Activated CD8-positive, alpha-beta memory T cell treated with anti-CD3 and anti-CD28 coated beads, Interleukin-2, amount 10 ng/mL, durations not matched to agents 7 days and 5 days (primary cell): ENCODE data around the gene CHST9. TPM values are rescaled to one million over a fixed set of nuclear protein-coding genes. Genes with fewer than 3 reads are reported as not detected.

Experiments used
- ATAC-seq: fragments of 150-1000 bp; cut with Tn5 transposase; one replicate; pipeline ENCODE4 v1.10.0; 2021; ENCODE audit warnings: moderate library complexity
- CTCF ChIA-PET: fragments of 350-600 bp; sonication (Branson Sonifier 250); formaldehyde crosslinking; loops from one replicate; lab custom pipeline; 2021; ENCODE audit warnings: antibody characterized with exemption; lab: Charles Lee
- DNase-seq: peaks from one replicate; pipeline ENCODE4 v3.0.0-alpha.2; 2020
- H3K27ac Mint-ChIP-seq: one replicate; pipeline ENCODE4 v1.8.0; 2021; ENCODE audit warnings: mild to moderate bottlenecking, mixed read lengths
- H3K27me3 Mint-ChIP-seq: one replicate; pipeline ENCODE4 v1.8.0; 2021; ENCODE audit warnings: mixed read lengths
- H3K36me3 Mint-ChIP-seq: one replicate; pipeline ENCODE4 v1.8.0; 2021; ENCODE audit warnings: mild to moderate bottlenecking, mixed read lengths
- H3K4me1 Mint-ChIP-seq: one replicate; pipeline ENCODE4 v1.8.0; 2021; ENCODE audit warnings: mixed read lengths
- H3K4me3 Mint-ChIP-seq: one replicate; pipeline ENCODE4 v1.8.0; 2021; ENCODE audit warnings: mild to moderate bottlenecking, moderate library complexity, mixed read lengths
- H3K9me3 Mint-ChIP-seq: one replicate; pipeline ENCODE4 v1.8.0; 2022; ENCODE audit warnings: low read depth, mixed read lengths
- total RNA-seq, 2 experiments: library from RNA; stranded (reverse); gene quantifications; one replicate each; pipeline ENCODE4 v1.2.3, GENCODE V29; 2021

CHST9 gene
- total RNA-seq, 2 experiments from 2014 or later, result not detected

- CTCF ChIA-PET, result no interaction called here
- ATAC-seq (no peak), DNase-seq (no peak)
- peaks cover 5% of the 10 kb centered on the region for H3K9me3 Mint-ChIP-seq
- H3K27me3 Mint-ChIP-seq, result no peaks in the 10 kb centered on the region
- H3K4me3 Mint-ChIP-seq, result no peak overlapping the region
- no peaks in the 10 kb centered on the region for H3K4me1 Mint-ChIP-seq
- no peaks in the 10 kb centered on the region for H3K36me3 Mint-ChIP-seq
- no peak overlapping the region for H3K27ac Mint-ChIP-seq
Observed at GRCh38 chr18:26919627-26920026, 265.5 kb downstream of the CHST9 start.

DNA sequence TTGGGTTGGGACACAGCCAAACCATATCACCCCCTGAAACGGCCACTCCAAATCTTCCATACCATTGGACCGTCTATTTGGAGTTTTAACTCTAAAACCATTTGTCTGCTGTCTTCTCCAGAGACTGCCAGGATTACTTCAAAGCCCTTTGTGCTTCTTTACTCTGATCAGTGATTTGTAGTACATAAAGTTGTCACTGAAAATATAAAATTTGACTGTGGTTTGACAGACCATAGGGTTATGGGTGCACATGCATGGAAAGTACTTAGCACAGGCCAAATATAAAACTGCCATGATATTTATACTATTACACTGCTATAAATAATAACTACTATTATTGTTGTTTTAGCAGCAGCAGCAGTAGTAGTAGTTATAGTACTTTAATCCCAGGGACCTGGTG, 265.9 kb downstream of the CHST9 start:
- Mint-ChIP-seq H3K27me3 (no peaks in the 10 kb centered on the region), H3K9me3 (peaks cover 5% of the 10 kb centered on the region), H3K27ac (no peak overlapping the region), H3K4me1 (no peaks in the 10 kb centered on the region), H3K36me3 (no peaks in the 10 kb centered on the region), H3K4me3 (no peak overlapping the region)
- DNase-seq, result no peak
- CTCF ChIA-PET, result no interaction called here
- ATAC-seq, result no peak

- CTCF ChIA-PET, result no interaction called here
- Mint-ChIP-seq H3K4me1 (no peaks in the 10 kb centered on the region), H3K4me3 (no peak overlapping the region), H3K36me3 (no peaks in the 10 kb centered on the region), H3K27me3 (no peaks in the 10 kb centered on the region), H3K27ac (no peak overlapping the region), H3K9me3 (no peaks in the 10 kb centered on the region)
- DNase-seq (no peak), ATAC-seq (no peak)
Observed at GRCh38 chr18:26911840-26912239, 273.3 kb downstream of the CHST9 start.

DNA sequence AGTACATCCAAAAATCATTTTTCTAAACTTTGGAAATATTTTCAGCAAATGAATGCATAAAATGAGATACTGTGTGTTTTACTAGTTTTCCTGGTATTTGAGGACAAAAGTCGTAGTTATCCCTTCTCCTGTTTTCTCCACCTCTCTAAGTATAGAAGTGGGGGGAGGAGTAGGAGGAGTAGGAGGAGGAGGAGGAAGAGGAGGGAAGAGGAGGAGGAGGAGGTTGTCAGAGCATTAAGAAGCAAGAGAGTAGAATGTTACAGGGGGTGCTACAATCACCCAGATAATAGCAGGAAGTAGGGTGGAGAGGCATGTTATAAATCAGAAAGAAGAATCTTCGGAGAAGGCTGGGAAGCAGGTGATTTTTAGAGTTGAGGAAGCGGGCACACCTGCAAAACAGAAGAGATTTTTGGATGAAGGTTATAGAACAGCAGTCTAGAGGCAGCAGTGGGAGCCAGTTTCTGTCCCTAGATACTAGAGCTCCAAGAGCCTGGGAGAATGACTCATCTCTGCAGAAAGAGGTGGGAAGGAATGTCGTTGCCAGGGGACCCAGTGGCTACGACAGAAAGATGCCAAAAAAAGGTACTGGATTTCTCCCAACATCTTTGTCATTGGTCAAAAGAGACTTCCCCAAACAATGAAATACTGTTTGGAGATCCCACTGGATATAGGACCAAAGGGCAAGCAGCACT, 275.4 kb downstream of the CHST9 start:
- Mint-ChIP-seq H3K4me3 (no peak overlapping the region), H3K4me1 (no peaks in the 10 kb centered on the region), H3K27me3 (no peaks in the 10 kb centered on the region), H3K27ac (no peak overlapping the region), H3K9me3 (peaks cover 2% of the 10 kb centered on the region), H3K36me3 (no peaks in the 10 kb centered on the region)
- CTCF ChIA-PET, result no interaction called here
- no peak for DNase-seq
- no peak for ATAC-seq

DNA sequence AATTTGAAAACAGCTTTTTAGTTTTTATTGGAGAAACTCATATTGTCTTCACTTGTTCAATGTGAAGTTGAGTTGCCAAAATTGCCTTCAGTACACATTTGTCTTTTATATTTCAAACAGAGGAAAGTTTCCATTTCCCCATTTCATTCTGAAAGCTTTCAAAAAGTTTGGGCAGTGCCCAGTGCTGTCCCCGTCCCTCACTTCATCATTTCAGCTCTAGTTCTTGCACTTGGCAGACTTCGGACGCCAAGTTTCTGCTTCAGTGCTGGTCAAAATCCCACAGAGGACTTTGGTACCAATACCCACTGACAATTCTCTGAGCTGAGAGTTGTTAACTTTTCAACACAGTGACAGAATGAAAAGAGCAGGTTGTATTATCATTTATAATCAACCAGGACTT, 276.2 kb downstream of the CHST9 start:
- no peak for DNase-seq
- ATAC-seq, result no peak
- H3K27me3 Mint-ChIP-seq, result no peaks in the 10 kb centered on the region
- no peak overlapping the region for H3K4me3 Mint-ChIP-seq
- H3K36me3 Mint-ChIP-seq, result no peaks in the 10 kb centered on the region
- H3K9me3 Mint-ChIP-seq, result peaks cover 5% of the 10 kb centered on the region
- H3K4me1 Mint-ChIP-seq, result no peaks in the 10 kb centered on the region
- H3K27ac Mint-ChIP-seq, result no peak overlapping the region
- CTCF ChIA-PET, result no interaction called here

DNA sequence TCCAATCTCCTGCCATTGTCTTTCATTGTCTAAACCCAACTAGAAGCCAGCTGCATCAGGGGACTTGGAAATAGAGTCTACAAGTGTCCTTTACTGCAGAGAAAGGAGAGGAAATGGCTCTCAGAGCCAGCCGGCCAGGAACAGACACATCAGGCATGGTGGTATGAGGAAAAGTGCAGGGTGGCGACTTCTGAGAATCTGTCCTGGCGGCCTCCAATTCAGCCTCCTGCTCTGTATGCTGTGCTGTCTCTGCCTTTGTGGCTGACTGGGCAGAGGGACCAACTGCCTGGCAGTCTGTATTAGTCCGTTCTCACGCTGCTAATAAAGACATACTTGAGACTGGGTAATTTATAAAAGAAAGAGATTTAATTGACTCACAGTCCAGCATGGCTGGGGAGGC, 282.8 kb downstream of the CHST9 start:
- H3K4me1 Mint-ChIP-seq, result no peaks in the 10 kb centered on the region
- no peaks in the 10 kb centered on the region for H3K36me3 Mint-ChIP-seq
- H3K9me3 Mint-ChIP-seq, result peaks cover 16% of the 10 kb centered on the region
- DNase-seq, result no peak
- no peaks in the 10 kb centered on the region for H3K27me3 Mint-ChIP-seq
- CTCF ChIA-PET, result no interaction called here
- no peak for ATAC-seq
- H3K4me3 Mint-ChIP-seq, result no peak overlapping the region
- H3K27ac Mint-ChIP-seq, result no peak overlapping the region

GRCh38 chr18:26901020-26901419, 284.1 kb downstream of the CHST9 start:
- Mint-ChIP-seq H3K9me3 (peaks cover 16% of the 10 kb centered on the region), H3K4me1 (no peaks in the 10 kb centered on the region), H3K36me3 (no peaks in the 10 kb centered on the region), H3K27me3 (no peaks in the 10 kb centered on the region), H3K27ac (no peak overlapping the region), H3K4me3 (no peak overlapping the region)
- CTCF ChIA-PET, result no interaction called here
- no peak for DNase-seq
- no peak for ATAC-seq

DNA sequence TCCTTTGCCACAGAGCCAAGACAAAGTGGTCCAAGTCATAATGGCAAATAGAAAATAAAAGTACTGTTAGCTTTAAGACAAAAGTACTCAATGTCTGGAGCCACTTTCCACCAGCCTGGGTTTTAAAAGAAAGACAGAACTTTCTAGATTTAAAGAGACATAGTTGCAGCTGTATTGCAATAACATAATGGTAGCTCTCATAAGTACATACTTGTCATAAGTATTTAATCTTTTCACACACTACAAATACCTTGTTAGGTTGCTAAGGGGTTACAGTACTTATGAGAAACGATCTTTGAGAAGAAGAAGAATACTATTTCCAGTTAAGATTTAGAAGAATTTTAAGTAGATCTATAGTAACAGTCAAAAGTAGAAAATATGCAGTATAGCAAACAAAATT, 290.7 kb downstream of the CHST9 start:
- Mint-ChIP-seq H3K27me3 (no peaks in the 10 kb centered on the region), H3K4me3 (no peak overlapping the region), H3K4me1 (no peaks in the 10 kb centered on the region), H3K36me3 (no peaks in the 10 kb centered on the region), H3K9me3 (peaks cover 2% of the 10 kb centered on the region), H3K27ac (no peak overlapping the region)
- ATAC-seq, result no peak
- CTCF ChIA-PET, result no interaction called here
- no peak for DNase-seq

GRCh38 chr18:26893996-26894395, 291.1 kb downstream of the CHST9 start:
- ATAC-seq (no peak), DNase-seq (no peak)
- Mint-ChIP-seq H3K4me3 (no peak overlapping the region), H3K9me3 (peaks cover 2% of the 10 kb centered on the region), H3K27ac (no peak overlapping the region), H3K36me3 (no peaks in the 10 kb centered on the region), H3K27me3 (no peaks in the 10 kb centered on the region), H3K4me1 (no peaks in the 10 kb centered on the region)
- CTCF ChIA-PET, result no interaction called here

GRCh38 chr18:26888259-26888658, 296.8 kb downstream of the CHST9 start:
- DNase-seq (no peak), ATAC-seq (no peak)
- Mint-ChIP-seq H3K9me3 (peaks cover 2% of the 10 kb centered on the region), H3K27me3 (no peaks in the 10 kb centered on the region), H3K4me1 (no peaks in the 10 kb centered on the region), H3K27ac (no peak overlapping the region), H3K4me3 (no peak overlapping the region), H3K36me3 (no peaks in the 10 kb centered on the region)
- CTCF ChIA-PET, result no interaction called here

- ATAC-seq (no peak), DNase-seq (no peak)
- no peaks in the 10 kb centered on the region for H3K36me3 Mint-ChIP-seq
- CTCF ChIA-PET, result no interaction called here
- H3K27ac Mint-ChIP-seq, result no peak overlapping the region
- H3K27me3 Mint-ChIP-seq, result no peaks in the 10 kb centered on the region
- no peaks in the 10 kb centered on the region for H3K9me3 Mint-ChIP-seq
- no peak overlapping the region for H3K4me3 Mint-ChIP-seq
- H3K4me1 Mint-ChIP-seq, result no peaks in the 10 kb centered on the region
Observed at GRCh38 chr18:26875040-26875654, 310.0 kb downstream of the CHST9 start.

- no peak overlapping the region for H3K4me3 Mint-ChIP-seq
- CTCF ChIA-PET, result no interaction called here
- no peak overlapping the region for H3K27ac Mint-ChIP-seq
- ATAC-seq, result no peak
- no peak for DNase-seq
- H3K9me3 Mint-ChIP-seq, result no peaks in the 10 kb centered on the region
- no peaks in the 10 kb centered on the region for H3K4me1 Mint-ChIP-seq
- no peaks in the 10 kb centered on the region for H3K36me3 Mint-ChIP-seq
- no peaks in the 10 kb centered on the region for H3K27me3 Mint-ChIP-seq
Observed at GRCh38 chr18:26874283-26874682, 310.8 kb downstream of the CHST9 start.

DNA sequence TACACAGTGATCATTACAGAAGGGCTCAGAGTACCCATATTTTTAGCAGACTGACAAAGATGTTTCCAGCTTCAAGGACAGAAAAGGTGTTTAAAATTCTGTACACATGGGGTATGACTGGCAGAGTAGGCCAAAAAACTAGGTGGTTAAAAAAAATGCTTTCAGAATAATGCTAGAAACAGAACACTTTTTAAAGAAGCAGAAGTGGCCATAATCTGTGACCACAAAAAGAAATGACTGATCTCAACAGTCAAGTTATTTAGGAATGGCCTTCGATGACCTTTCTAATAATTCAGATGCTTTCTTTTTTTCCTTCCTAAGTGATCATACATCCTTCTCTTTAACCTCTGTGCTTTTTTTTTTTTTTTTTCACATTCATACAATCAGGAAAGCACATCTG, 315.5 kb downstream of the CHST9 start:
- Mint-ChIP-seq H3K4me3 (no peak overlapping the region), H3K4me1 (no peaks in the 10 kb centered on the region), H3K36me3 (no peaks in the 10 kb centered on the region), H3K27me3 (peaks cover 2% of the 10 kb centered on the region), H3K27ac (no peak overlapping the region), H3K9me3 (no peaks in the 10 kb centered on the region)
- DNase-seq, result no peak
- ATAC-seq, result no peak
- CTCF ChIA-PET, result no interaction called here

DNA sequence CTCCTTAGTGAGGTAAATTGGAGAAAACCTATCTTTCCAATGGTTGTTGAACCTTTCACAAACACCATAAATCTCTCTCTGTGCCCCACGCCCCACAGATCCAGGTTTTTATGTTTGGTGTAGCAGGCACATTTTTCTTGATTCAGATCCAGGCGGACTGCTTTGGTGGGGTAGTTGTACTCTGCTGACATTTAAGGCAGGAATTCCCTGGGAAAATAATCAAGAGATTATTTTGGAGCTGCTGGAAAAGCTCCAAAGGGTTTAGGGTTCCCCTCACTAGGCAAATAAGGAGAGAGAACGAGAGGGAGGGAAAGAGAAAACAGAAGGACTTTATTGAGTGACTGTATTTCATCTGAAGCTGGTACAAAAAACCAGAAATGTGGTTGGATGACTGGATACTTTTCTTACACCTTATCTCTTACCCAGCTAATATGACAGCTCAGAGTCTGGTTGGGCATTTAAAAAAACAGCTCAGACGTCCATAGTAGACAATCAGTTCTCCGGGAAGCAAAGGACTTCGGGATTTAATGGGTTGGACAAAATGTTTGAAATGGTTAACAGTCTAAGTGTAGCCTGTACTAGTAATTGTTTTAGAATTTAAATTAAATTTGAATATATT, 316.0 kb downstream of the CHST9 start:
- Mint-ChIP-seq H3K9me3 (no peaks in the 10 kb centered on the region), H3K4me1 (no peaks in the 10 kb centered on the region), H3K36me3 (no peaks in the 10 kb centered on the region), H3K27ac (no peak overlapping the region), H3K27me3 (peaks cover 6% of the 10 kb centered on the region), H3K4me3 (no peak overlapping the region)
- DNase-seq (no peak), ATAC-seq (no peak)
- CTCF ChIA-PET, result no interaction called here
